Muscle of leg (tissue), 11 donors: Measurements from ENCODE around the gene HM13. TPM values are rescaled to one million over a fixed set of nuclear protein-coding genes. Genes with fewer than 3 reads are reported as not detected.

Experiments
- DNase-seq: peaks from one replicate; pipeline ENCODE4 v3.0.0; 2013
- H3K27ac ChIP-seq: one replicate; pipeline ENCODE4 v1.5.1; 2013; ENCODE audit warnings: mild to moderate bottlenecking, low read length, control low read depth
- H3K27me3 ChIP-seq: one replicate; pipeline ENCODE4 v1.6.1; 2013; ENCODE audit warnings: low read length; ENCODE audit not compliant: control insufficient read depth, insufficient read depth
- H3K36me3 ChIP-seq: one replicate; pipeline ENCODE4 v1.6.1; 2013; ENCODE audit warnings: low read length; ENCODE audit not compliant: control insufficient read depth, insufficient read depth
- H3K4me1 ChIP-seq: one replicate; pipeline ENCODE4 v1.6.1; 2013; ENCODE audit warnings: low read length; ENCODE audit not compliant: control insufficient read depth, insufficient read depth
- H3K4me3 ChIP-seq: one replicate; pipeline ENCODE4 v1.5.1; 2013; ENCODE audit warnings: low read length, control low read depth
- H3K9me3 ChIP-seq: replicated peaks from 2 replicates; pipeline ENCODE4 v1.6.1; 2013; ENCODE audit warnings: low read depth, low read length; ENCODE audit not compliant: control insufficient read depth
- WGBS: methylation state at CpG from one replicate; pipeline ENCODE4 v1.1.5; 2013; ENCODE audit warnings: missing lambda C conversion rate; ENCODE audit not compliant: insufficient coverage; 5-methylcytosine and 5-hydroxymethylcytosine counted together
- polyA plus RNA-seq, 8 donors: library from polyadenylated mRNA; unstranded; fragments of 120-200 nt; gene quantifications; one replicate each; pipeline versions ENCODE4 v1.2.1 to v1.2.3, GENCODE V29; 2013; ENCODE audit warnings: inconsistent platforms in 1 of 8, low replicate concordance in 1 of 8; ENCODE audit not compliant: insufficient read length in 8 of 8, insufficient read depth in 1 of 8
- total RNA-seq: library from RNA; stranded (reverse); fragments of 120-200 nt; gene quantifications from one replicate; pipeline ENCODE4 v1.2.4, GENCODE V29; 2013

The HM13 gene
- total and polyA plus RNA-seq, 9 donors, result 26.4 to 105 (median 78.5) TPM

- WGBS, result 76% methylated on average over 8 of the region's 14 CpGs
- Histone ChIP-seq H3K4me1 (peaks cover 50% of the 10 kb centered on the region), H3K4me3 (no peak overlapping the region), H3K9me3 (no peaks in the 10 kb centered on the region), H3K27ac (peak overlapping the region; percentile 42), H3K27me3 (no peaks in the 10 kb centered on the region), H3K36me3 (peaks cover 73% of the 10 kb centered on the region)
- no peak for DNase-seq
Observed at GRCh38 chr20:31566658-31567379, 52.6 kb downstream of the HM13 start.

GRCh38 chr20:31567380-31567720 lies 53.1 kb downstream of the HM13 start:
- Histone ChIP-seq H3K9me3 (no peaks in the 10 kb centered on the region), H3K27me3 (no peaks in the 10 kb centered on the region), H3K27ac (no peak overlapping the region), H3K4me3 (no peak overlapping the region), H3K4me1 (peaks cover 49% of the 10 kb centered on the region), H3K36me3 (peaks cover 68% of the 10 kb centered on the region)
- no peak for DNase-seq

- no peaks in the 10 kb centered on the region for H3K27me3 ChIP-seq
- no peaks in the 10 kb centered on the region for H3K9me3 ChIP-seq
- H3K36me3 ChIP-seq, result peaks cover 59% of the 10 kb centered on the region
- no peak for DNase-seq
- H3K4me1 ChIP-seq, result peaks cover 48% of the 10 kb centered on the region
- no peak overlapping the region for H3K27ac ChIP-seq
- H3K4me3 ChIP-seq, result no peak overlapping the region
- WGBS, result 79% methylated on average over 16 of the region's 21 CpGs
Observed at GRCh38 chr20:31568041-31568731, 53.9 kb downstream of the HM13 start.

- Histone ChIP-seq H3K9me3 (no peaks in the 10 kb centered on the region), H3K27me3 (no peaks in the 10 kb centered on the region), H3K27ac (no peak overlapping the region), H3K4me1 (peaks cover 53% of the 10 kb centered on the region), H3K4me3 (no peak overlapping the region), H3K36me3 (peaks cover 53% of the 10 kb centered on the region)
- DNase-seq, result no peak
- 80% methylated on average over 1 of the region's 5 CpGs for WGBS
Observed at GRCh38 chr20:31568773-31569162, 54.5 kb downstream of the HM13 start.

- 55% methylated on average over 5 of the region's 10 CpGs for WGBS
- Histone ChIP-seq H3K27ac (no peak overlapping the region), H3K36me3 (peaks cover 47% of the 10 kb centered on the region), H3K9me3 (no peaks in the 10 kb centered on the region), H3K4me1 (peaks cover 55% of the 10 kb centered on the region), H3K27me3 (no peaks in the 10 kb centered on the region), H3K4me3 (no peak overlapping the region)
- DNase-seq, result peak; percentile 61
Observed at GRCh38 chr20:31569163-31570020, 55.1 kb downstream of the HM13 start.

- peaks cover 45% of the 10 kb centered on the region for H3K36me3 ChIP-seq
- H3K4me1 ChIP-seq, result peaks cover 55% of the 10 kb centered on the region
- no peaks in the 10 kb centered on the region for H3K9me3 ChIP-seq
- no peak overlapping the region for H3K27ac ChIP-seq
- 73% methylated on average over 3 of the region's 8 CpGs for WGBS
- no peak overlapping the region for H3K4me3 ChIP-seq
- H3K27me3 ChIP-seq, result no peaks in the 10 kb centered on the region
- no peak for DNase-seq
Observed at GRCh38 chr20:31570021-31570463, 55.8 kb downstream of the HM13 start.

- no peak overlapping the region for H3K4me3 ChIP-seq
- peaks cover 38% of the 10 kb centered on the region for H3K36me3 ChIP-seq
- peaks cover 55% of the 10 kb centered on the region for H3K4me1 ChIP-seq
- DNase-seq, result peak; percentile 54
- H3K9me3 ChIP-seq, result no peaks in the 10 kb centered on the region
- H3K27me3 ChIP-seq, result no peaks in the 10 kb centered on the region
- WGBS, result 61% methylated on average over 19 of the region's 25 CpGs
- peak overlapping the region; percentile 13 for H3K27ac ChIP-seq
Observed at GRCh38 chr20:31570735-31571617, 56.7 kb downstream of the HM13 start.

- Histone ChIP-seq H3K27ac (peak overlapping the region; percentile 91), H3K4me3 (peak overlapping the region; percentile 49), H3K4me1 (peaks cover 43% of the 10 kb centered on the region), H3K9me3 (no peaks in the 10 kb centered on the region), H3K36me3 (peaks cover 27% of the 10 kb centered on the region), H3K27me3 (no peaks in the 10 kb centered on the region)
- WGBS, result 9% methylated on average over 12 of the region's 17 CpGs
- no peak for DNase-seq
Observed at GRCh38 chr20:31572042-31572700, 57.9 kb downstream of the HM13 start.
